GM12878 (cell line): ENCODE data around the gene PGK1. TPM values are rescaled to one million over a fixed set of nuclear protein-coding genes. Genes with fewer than 3 reads are reported as not detected.

ENCODE experiments used
- ATAC-seq: fragments of 200-7000 bp; cut with Tn5 transposase; 3 replicates; pipeline ENCODE4 v1.9.1; 2020; ENCODE audit warnings: mild to moderate bottlenecking, moderate library complexity
- BruUV-seq: library from RNA; stranded (reverse); fragments of 400-500 nt; replicated peaks from 2 replicates; lab custom pipeline; 2021; lab: Mats Ljungman, UMichigan
- CTCF ChIA-PET: fragments of 300-600 bp; sonication (Branson Sonifier 250); formaldehyde crosslinking; extraction: SDS; loops from one replicate; lab custom pipeline; 2021; ENCODE audit warnings: inconsistent platforms; lab: Yijun Ruan, JAX
- POLR2A ChIA-PET: fragments of 350-600 bp; formaldehyde crosslinking; extraction: SDS; loops from one replicate; lab custom pipeline; 2021; ENCODE audit warnings: inconsistent platforms; lab: Charles Lee
- RAD21 ChIA-PET: fragments of 300-600 bp; sonication (Branson Sonifier 250); formaldehyde crosslinking; loops from one replicate; lab custom pipeline; 2023; ENCODE audit warnings: antibody characterized with exemption; ENCODE audit not compliant: unreplicated experiment; lab: Charles Lee
- SMC1A ChIA-PET: fragments of 300-600 bp; sonication (Branson Sonifier 250); formaldehyde crosslinking; loops from one replicate; lab custom pipeline; 2023; ENCODE audit not compliant: unreplicated experiment, uncharacterized antibody; lab: Charles Lee
- DNase-seq: peaks from one replicate; pipeline ENCODE4 v3.0.0-alpha.2; 2011; ENCODE audit warnings: low read depth, low spot score
- FAIRE-seq: peaks from 3 replicates; lab custom pipeline; 2011; peaks lifted over from hg19 to GRCh38; lab: Jason Lieb, UNC
- H2AFZ ChIP-seq: 2 replicates; pipeline ENCODE4 v1.6.0; 2011; ENCODE audit warnings: low read depth, low read length, control low read depth; ENCODE audit not compliant: control insufficient read depth
- H3K27ac ChIP-seq: 2 replicates; pipeline ENCODE4 v1.5.1; 2011; ENCODE audit warnings: control low read depth; ENCODE audit not compliant: control insufficient read depth, insufficient read depth
- H3K27me3 ChIP-seq, 2 experiments: replicated peaks in 1 of 2; 2 replicates each; pipeline versions ENCODE4 v1.6.0 to v1.6.1; 2011; ENCODE audit warnings: low read length in 1 of 2; ENCODE audit not compliant: control insufficient read depth in 2 of 2, insufficient read depth in 2 of 2
- H3K36me3 ChIP-seq, 2 experiments: 2 replicates each; pipeline ENCODE4 v1.5.1; 2011; ENCODE audit warnings: low read length in 1 of 2; ENCODE audit not compliant: control insufficient read depth in 2 of 2, insufficient read depth in 2 of 2
- H3K4me1 ChIP-seq: 2 replicates; pipeline ENCODE4 v1.6.1; 2011; ENCODE audit warnings: mild to moderate bottlenecking, low read length, moderate library complexity, mixed read lengths; ENCODE audit not compliant: control insufficient read depth, insufficient read depth
- H3K4me2 ChIP-seq: 2 replicates; pipeline ENCODE4 v1.6.0; 2011; ENCODE audit warnings: control low read depth; ENCODE audit not compliant: control insufficient read depth, insufficient read depth
- H3K4me3 ChIP-seq: fragments of 200-600 bp; sonication (generic); 2 replicates; pipeline ENCODE4 v1.5.1; 2016
- H3K79me2 ChIP-seq: 2 replicates; pipeline ENCODE4 v1.6.0; 2011; ENCODE audit warnings: low read length; ENCODE audit not compliant: control insufficient read depth, insufficient read depth
- H3K9ac ChIP-seq: 2 replicates; pipeline ENCODE4 v1.8.0; 2011; ENCODE audit warnings: low read length, control low read depth, mixed read lengths; ENCODE audit not compliant: control insufficient read depth, insufficient read depth
- H3K9me3 ChIP-seq: replicated peaks from 3 replicates; pipeline ENCODE4 v1.5.1; 2011; ENCODE audit warnings: mild to moderate bottlenecking, low read length; ENCODE audit not compliant: control insufficient read depth, insufficient read depth
- H4K20me1 ChIP-seq: 2 replicates; pipeline ENCODE4 v1.6.0; 2011; ENCODE audit not compliant: control insufficient read depth, insufficient read depth
- BRCA1 ChIP-seq: IDR thresholded peaks from 2 replicates; pipeline ENCODE4 v1.6.1; 2011; ENCODE audit warnings: low read depth, low read length, improper control_type of control experiment
- WGBS: methylation state at CpG from one replicate; pipeline ENCODE4 v1.1.6; 2016; ENCODE audit warnings: low lambda C conversion rate; ENCODE audit not compliant: insufficient replicate concordance, insufficient coverage; ENCODE audit errors: missing lambda C conversion rate; 5-methylcytosine and 5-hydroxymethylcytosine counted together
- in situ Hi-C: fragments of 300-500 bp; cut with MboI; formaldehyde crosslinking; loops from 9 replicates; pipeline ENCODE4 v1.14.3; 2018; ENCODE audit warnings: mixed read lengths
- intact Hi-C: fragments of 100-400 bp; cut with micrococcal nuclease; formaldehyde crosslinking; loops from one replicate; pipeline ENCODE4 v1.14.2; 2022; ENCODE audit not compliant: unreplicated experiment
- polyA plus RNA-seq, 11 experiments: library from polyadenylated mRNA; depleted of rRNA in 4 of 11; unstranded in 6 of 11; stranded (reverse) in 5 of 11; fragments of >200 nt; fragmentation: Nextera tagmentation in 4 of 11; fragmentation: Illumina TruSeq in 1 of 11; extraction: Ambion mirVana in 4 of 11; extraction: Trizol in 1 of 11; gene quantifications; 1 replicate in 1 of 11; 2 replicates in 10 of 11; pipeline versions ENCODE4 v1.2.1 to v1.2.3, GENCODE V29; 2011 to 2016; ENCODE audit warnings: inconsistent platforms in 2 of 11, missing spikeins in 2 of 11, low read depth in 1 of 11
- total RNA-seq, 4 experiments: library from RNA; depleted of rRNA in 3 of 4; stranded (reverse); fragments of >200 nt in 3 of 4; fragmentation: Illumina TruSeq in 1 of 4; extraction: Trizol in 1 of 4; gene quantifications; 2 replicates each; pipeline versions ENCODE4 v1.2.1 to v1.2.3, GENCODE V29; 2013 to 2021
- TF ChIP-seq, protein P1 (sequence below): fragments of 450-650 bp; IDR thresholded peaks from 2 replicates; pipeline ENCODE4 v1.6.1; 2017; ENCODE audit warnings: mild to moderate bottlenecking, moderate library complexity

The PGK1 gene
- total and polyA plus RNA-seq, 10 of the 15 experiments (the other 5 are each of a cell fraction or from before 2014, with no cell fraction given) = 370 to 1,825 (median 629) TPM

DNA sequence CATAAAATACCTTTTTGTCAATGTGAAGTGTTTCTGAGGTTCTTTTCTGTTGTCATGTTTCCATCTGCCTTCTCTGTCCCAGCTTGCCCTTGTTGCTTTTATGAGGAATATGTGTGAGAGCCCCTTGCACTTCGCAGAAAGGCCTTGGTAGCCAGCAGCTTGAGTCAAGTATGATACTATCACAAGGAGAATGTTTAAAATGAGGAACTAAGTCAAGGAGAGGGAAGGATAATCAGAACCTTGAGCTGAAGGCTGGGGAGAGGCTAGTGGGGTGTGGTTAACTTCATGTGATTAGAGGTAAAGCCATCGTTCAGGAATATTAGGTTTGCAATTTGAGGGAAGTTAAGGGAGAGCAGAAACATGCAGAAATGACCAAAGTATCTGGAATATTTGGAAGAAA is 12.7 kb downstream of the PGK1 start:
- POLR2A ChIA-PET = interaction anchor here (1.5 kb wide), 1 partner anchor 14 kb away, joined by 4 read pairs; no protein-coding TSS in a partner anchor
- no TSS peak for BruUV-seq
- H3K79me2 ChIP-seq = peaks cover 76% of the 10 kb centered on the region
- ATAC-seq (no peak), FAIRE-seq (no peak)
- peaks cover 2 to 42% of the 10 kb centered on the region in 2 experiments for H3K36me3 ChIP-seq
- WGBS = 54% methylated on average over 2 of the region's 2 CpGs
- SMC1A ChIA-PET = interaction anchor here (0.7 to 2.4 kb wide), 3 partner anchors 11 to 206 kb away, joined by 3 to 8 read pairs (median 3); no protein-coding TSS in a partner anchor
- H3K4me2 ChIP-seq = no peak overlapping the region; the same call in 1 of the 2 replicates
- H2AFZ ChIP-seq = no peak overlapping the region
- in situ Hi-C loops = no loop called here
- H3K9ac ChIP-seq = no peak overlapping the region
- intact Hi-C loops = no loop called here
- no peaks in the 10 kb centered on the region for H3K27me3 ChIP-seq
- peaks cover 3% of the 10 kb centered on the region; the same call in 1 of the 2 replicates for H4K20me1 ChIP-seq
- no peak overlapping the region for H3K4me3 ChIP-seq
- RAD21 ChIA-PET = no interaction called here
- H3K9me3 ChIP-seq = no peaks in the 10 kb centered on the region; the same call in 2 of the 3 replicates
- H3K4me1 ChIP-seq = no peaks in the 10 kb centered on the region
- TF ChIP-seq, protein P1, sequence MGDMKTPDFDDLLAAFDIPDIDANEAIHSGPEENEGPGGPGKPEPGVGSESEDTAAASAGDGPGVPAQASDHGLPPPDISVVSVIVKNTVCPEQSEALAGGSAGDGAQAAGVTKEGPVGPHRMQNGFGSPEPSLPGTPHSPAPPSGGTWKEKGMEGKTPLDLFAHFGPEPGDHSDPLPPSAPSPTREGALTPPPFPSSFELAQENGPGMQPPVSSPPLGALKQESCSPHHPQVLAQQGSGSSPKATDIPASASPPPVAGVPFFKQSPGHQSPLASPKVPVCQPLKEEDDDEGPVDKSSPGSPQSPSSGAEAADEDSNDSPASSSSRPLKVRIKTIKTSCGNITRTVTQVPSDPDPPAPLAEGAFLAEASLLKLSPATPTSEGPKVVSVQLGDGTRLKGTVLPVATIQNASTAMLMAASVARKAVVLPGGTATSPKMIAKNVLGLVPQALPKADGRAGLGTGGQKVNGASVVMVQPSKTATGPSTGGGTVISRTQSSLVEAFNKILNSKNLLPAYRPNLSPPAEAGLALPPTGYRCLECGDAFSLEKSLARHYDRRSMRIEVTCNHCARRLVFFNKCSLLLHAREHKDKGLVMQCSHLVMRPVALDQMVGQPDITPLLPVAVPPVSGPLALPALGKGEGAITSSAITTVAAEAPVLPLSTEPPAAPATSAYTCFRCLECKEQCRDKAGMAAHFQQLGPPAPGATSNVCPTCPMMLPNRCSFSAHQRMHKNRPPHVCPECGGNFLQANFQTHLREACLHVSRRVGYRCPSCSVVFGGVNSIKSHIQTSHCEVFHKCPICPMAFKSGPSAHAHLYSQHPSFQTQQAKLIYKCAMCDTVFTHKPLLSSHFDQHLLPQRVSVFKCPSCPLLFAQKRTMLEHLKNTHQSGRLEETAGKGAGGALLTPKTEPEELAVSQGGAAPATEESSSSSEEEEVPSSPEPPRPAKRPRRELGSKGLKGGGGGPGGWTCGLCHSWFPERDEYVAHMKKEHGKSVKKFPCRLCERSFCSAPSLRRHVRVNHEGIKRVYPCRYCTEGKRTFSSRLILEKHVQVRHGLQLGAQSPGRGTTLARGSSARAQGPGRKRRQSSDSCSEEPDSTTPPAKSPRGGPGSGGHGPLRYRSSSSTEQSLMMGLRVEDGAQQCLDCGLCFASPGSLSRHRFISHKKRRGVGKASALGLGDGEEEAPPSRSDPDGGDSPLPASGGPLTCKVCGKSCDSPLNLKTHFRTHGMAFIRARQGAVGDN = no peak
- TF ChIP-seq BRCA1 = no peak
- TF ChIP-seq, all 136 proteins: peak for 0
- H3K27ac ChIP-seq = no peak overlapping the region
- DNase-seq = no peak
- CTCF ChIA-PET = interaction anchor here (1.3 to 2.4 kb wide), 3 partner anchors 11 to 187 kb away, joined by 3 to 7 read pairs (median 4); no protein-coding TSS in a partner anchor
